CD4-positive, alpha-beta T cell treated with Interleukin-15 for 1 hour (primary cell): ENCODE measurements around the gene DSCAM.
"Not testable (repeated sequence)": the region's sequence is repeated elsewhere in the genome, so short reads cannot be mapped to it uniquely, and the experiment has no call there.

Experiments used
- DNase-seq: peaks from one replicate; pipeline ENCODE4 v3.0.0-alpha.2; 2020

The DSCAM gene

GRCh38 chr21:40278345-40278744, 568.6 kb downstream of the DSCAM start:
- DNase-seq, result no peak

DNA sequence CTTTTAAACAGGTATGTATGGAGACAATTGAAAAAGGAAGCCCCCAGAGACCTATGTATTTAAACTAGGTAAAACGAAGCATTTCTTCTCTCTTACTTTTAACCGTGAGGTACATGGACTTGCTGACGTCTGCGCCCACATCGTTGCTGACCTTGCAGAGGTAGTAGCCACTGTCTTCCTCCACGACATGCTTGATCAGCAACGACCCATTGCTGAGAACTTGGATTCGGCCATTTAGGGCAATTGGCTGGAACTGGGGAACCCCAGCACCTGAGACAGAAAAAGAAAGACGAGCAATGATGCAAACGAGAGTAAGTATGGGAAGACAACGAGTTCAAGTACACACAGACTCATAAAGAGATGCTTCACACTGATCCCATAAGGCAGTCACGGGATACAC, 571.0 kb downstream of the DSCAM start:
- no peak for DNase-seq

- DNase-seq, result no peak
These were observed 574.9 kb downstream of the DSCAM start for GRCh38 chr21:40272037-40272436.

GRCh38 chr21:40271164-40271563, 575.8 kb downstream of the DSCAM start:
- no peak for DNase-seq

DNA sequence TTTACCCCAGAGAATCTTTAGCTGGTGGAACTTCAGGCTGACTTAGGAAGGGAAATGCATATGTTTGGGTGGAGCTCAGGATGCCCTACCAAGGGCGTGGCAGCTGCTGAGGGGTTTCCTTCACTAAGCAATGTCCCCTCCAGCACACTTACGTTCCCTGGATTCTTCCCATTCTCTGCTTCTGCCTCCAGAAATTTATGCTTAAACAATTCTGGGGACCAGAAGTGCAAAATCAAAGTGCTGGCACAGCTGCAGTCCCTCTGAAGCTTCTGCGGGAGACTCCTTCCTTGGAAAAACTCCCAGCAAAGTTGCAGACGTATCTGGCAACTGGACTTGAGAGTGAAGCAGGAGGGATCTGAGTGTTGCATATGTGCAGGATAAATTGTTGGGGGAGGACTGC, 576.9 kb downstream of the DSCAM start:
- no peak for DNase-seq

DNA sequence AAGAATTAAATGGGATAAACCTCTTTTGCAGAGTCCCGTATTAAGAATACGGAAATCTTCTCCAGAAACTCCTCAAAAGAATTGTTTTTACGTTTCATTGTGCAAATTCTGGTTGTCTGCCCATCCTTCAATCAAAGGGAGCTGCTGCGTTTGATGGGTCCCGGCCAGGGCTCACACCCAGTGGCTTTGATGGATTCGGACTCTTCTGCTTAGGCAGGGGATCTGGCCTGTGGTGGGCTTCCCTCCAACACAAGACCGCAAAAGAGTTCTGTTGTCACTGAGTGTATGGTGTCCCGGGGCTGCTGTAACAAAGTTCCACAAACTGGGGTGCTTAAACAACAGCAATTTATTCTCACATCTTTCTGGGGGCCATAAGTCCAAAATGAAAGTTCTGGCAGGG, 577.7 kb downstream of the DSCAM start:
- DNase-seq, result no peak

- not testable (repeated sequence) for DNase-seq
These were observed 588.5 kb downstream of the DSCAM start for GRCh38 chr21:40258456-40258855.

DNA sequence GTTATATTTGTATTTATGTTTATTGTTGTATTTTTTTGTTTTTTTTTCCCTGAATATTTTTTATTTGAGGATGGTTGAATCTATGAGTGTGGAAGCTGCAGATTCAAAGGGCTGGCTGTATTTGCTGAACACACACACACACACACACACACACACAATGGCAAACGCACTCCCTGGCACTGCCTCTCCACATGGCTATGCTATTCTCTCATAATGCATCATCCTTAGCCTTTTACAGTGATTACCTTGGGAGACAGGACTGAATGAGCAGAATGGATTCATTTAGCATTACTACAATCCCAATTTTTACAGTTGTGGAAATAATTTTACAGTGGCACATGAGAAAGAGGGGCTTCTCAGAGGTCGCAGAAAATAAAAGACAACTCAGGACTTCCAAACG, 589.6 kb downstream of the DSCAM start:
- no peak for DNase-seq

GRCh38 chr21:40255518-40256444, 591.2 kb downstream of the DSCAM start:
- no peak for DNase-seq

GRCh38 chr21:40254540-40255465, 592.2 kb downstream of the DSCAM start:
- DNase-seq, result no peak

- DNase-seq, result no peak
These were observed 593.8 kb downstream of the DSCAM start for GRCh38 chr21:40253112-40253511.

DNA sequence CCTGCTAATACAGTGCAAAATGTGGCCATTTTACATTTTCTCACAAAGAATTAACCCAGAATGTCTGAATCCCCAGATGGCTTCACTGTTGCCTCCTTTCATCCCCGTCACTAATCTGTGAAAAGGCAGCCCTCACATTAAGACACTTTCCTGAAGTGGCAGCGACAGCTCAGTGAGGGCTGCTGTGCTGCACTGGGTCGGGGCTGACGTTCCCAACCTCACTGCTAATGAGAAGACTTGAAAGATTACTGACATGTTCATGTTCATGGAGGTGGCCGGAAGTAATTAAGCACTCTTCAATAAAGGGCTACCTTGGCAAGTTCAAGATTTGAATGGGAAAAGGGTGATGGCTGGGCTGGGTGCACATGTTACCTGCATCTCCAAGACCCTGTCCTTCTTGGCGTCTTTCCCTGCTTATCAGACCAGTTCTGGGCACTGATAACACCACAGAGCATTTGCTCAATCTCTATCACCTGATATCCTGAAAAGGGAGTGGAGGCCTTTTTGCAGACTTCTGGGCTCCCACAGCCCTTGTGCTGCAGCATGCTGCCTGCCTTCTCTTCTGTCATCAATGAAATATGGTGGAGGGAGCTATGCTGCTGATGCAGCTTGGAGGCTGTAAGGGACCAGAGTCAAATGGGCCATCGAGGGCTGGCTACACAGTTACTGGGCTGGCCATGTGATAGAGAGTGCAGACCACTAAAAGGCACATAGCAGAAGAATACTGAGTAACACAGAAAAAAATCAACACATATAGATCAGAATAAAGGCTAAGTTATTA, 596.3 kb downstream of the DSCAM start:
- no peak for DNase-seq

- no peak for DNase-seq
These were observed 602.0 kb downstream of the DSCAM start for GRCh38 chr21:40244981-40245380.

DNA sequence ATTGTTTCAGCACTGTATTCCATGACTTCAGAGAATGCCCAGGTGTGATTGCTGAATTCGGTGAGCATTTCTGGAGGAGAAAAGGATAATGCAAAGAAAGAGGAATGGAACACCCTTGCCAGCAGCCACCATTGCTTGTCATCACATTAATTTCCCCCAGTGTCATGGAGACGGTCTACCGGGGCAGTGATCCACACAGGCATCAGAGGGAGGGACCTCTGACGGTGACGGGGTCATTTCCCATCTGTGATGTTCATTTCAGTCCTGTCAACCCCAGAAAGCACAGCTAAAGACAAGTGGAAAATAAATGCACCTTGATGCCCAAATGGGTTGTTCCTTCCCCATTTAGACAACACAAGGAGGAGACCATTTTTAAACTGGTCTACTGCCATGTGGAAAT, 603.3 kb downstream of the DSCAM start:
- no peak for DNase-seq

- DNase-seq, result no peak
These were observed 604.2 kb downstream of the DSCAM start for GRCh38 chr21:40242586-40243265.

- DNase-seq, result no peak
These were observed 611.4 kb downstream of the DSCAM start for GRCh38 chr21:40235528-40235927.

GRCh38 chr21:40231979-40232378, 615.0 kb downstream of the DSCAM start:
- DNase-seq, result no peak

DNA sequence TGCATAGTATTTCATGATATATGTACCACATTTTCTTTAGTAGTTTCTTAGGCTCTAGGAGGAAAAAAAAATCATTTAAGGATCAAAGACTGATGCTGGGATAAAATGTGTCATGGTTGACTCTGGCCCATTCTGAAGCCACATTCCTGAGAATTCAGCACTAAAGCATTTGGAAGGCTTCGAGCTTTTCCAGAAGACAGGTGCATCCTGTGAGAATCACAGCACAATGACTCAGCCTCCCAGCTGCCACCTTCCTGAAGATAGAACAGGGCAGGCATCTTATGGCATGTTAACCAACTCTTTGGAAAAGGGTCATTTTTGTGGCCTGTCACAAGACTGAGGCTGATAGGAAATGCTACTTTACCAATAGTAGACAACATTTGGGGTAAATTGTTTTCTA, 619.9 kb downstream of the DSCAM start:
- DNase-seq, result no peak

GRCh38 chr21:40215941-40216340, 631.0 kb downstream of the DSCAM start:
- no peak for DNase-seq

GRCh38 chr21:40210251-40210650, 636.7 kb downstream of the DSCAM start:
- no peak for DNase-seq

DNA sequence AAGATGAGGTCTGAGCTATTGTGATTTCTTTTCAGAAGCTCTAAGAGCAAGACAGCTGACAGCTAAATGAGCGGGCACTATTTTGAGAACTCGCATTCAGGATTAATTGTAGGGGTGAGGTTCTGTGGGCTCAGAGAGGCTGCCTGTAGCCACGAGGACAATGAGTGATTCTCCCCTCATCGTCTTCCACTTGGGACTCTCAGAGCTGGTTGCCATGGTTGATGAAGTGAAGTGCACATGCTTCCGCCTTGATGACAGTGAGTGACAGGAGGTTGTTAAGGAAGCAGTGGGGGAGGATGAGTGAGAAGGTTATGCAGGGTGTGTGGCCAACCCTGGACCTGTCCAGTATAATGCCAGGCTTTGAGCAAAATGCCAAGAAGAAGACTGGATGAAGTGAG, 638.0 kb downstream of the DSCAM start:
- DNase-seq, result no peak

- no peak for DNase-seq
These were observed 638.6 kb downstream of the DSCAM start for GRCh38 chr21:40208206-40208947.
